GM23338 (cell line): ENCODE data around the gene CRACDL. TPM values are rescaled to one million over a fixed set of nuclear protein-coding genes. Genes with fewer than 3 reads are reported as not detected.

Experiments
- ATAC-seq: fragments of 200-7000 bp; cut with Tn5 transposase; 3 replicates; pipeline ENCODE4 v1.9.1; 2020
- DNase-seq: peaks from one replicate; pipeline ENCODE4 v3.0.0-alpha.2; 2015; ENCODE audit warnings: low spot score
- H2AFZ ChIP-seq: fragments of 200-600 bp; sonication (generic); 2 replicates; pipeline ENCODE4 v1.8.0; 2016; ENCODE audit warnings: antibody characterized with exemption, mild to moderate bottlenecking, moderate library complexity
- H3F3A ChIP-seq: fragments of 200-600 bp; sonication (generic); replicated peaks from 2 replicates; pipeline ENCODE4 v1.8.0; 2017; ENCODE audit warnings: antibody characterized with exemption, mixed run types, low read depth
- H3K27ac ChIP-seq: fragments of 200-600 bp; sonication (generic); 2 replicates; pipeline ENCODE4 v1.6.1; 2016; ENCODE audit warnings: low read depth
- H3K27me3 ChIP-seq: fragments of 200-600 bp; sonication (generic); 2 replicates; pipeline ENCODE4 v1.8.0; 2016; ENCODE audit warnings: mild to moderate bottlenecking, mixed run types, moderate library complexity; ENCODE audit not compliant: insufficient read depth
- H3K36me3 ChIP-seq: fragments of 200-600 bp; sonication (generic); 2 replicates; pipeline ENCODE4 v1.8.0; 2016; ENCODE audit warnings: mild to moderate bottlenecking; ENCODE audit not compliant: insufficient read depth
- H3K4me1 ChIP-seq: fragments of 200-600 bp; sonication (generic); 2 replicates; pipeline ENCODE4 v1.8.0; 2016; ENCODE audit warnings: mild to moderate bottlenecking, moderate library complexity; ENCODE audit not compliant: insufficient read depth
- H3K4me2 ChIP-seq: fragments of 200-600 bp; sonication (generic); 2 replicates; pipeline ENCODE4 v1.7.1; 2017; ENCODE audit warnings: mixed run types
- H3K4me3 ChIP-seq: fragments of 200-600 bp; sonication (generic); 2 replicates; pipeline ENCODE4 v1.6.1; 2016; ENCODE audit warnings: mixed run types
- H3K79me2 ChIP-seq: fragments of 200-600 bp; sonication (generic); replicated peaks from 2 replicates; pipeline ENCODE4 v1.8.0; 2017; ENCODE audit warnings: mild to moderate bottlenecking; ENCODE audit not compliant: insufficient read depth
- H3K9me2 ChIP-seq: fragments of 200-600 bp; sonication (generic); 2 replicates; pipeline ENCODE4 v1.8.0; 2017; ENCODE audit not compliant: insufficient read depth
- H4K20me1 ChIP-seq: fragments of 200-600 bp; sonication (generic); replicated peaks from 2 replicates; pipeline ENCODE4 v1.8.0; 2017; ENCODE audit warnings: mild to moderate bottlenecking; ENCODE audit not compliant: insufficient read depth
- H3K27ac Mint-ChIP-seq: 2 replicates; pipeline ENCODE4 v1.8.0; 2020; ENCODE audit warnings: inconsistent platforms, mild to moderate bottlenecking, moderate library complexity, mixed read lengths
- H3K27me3 Mint-ChIP-seq: 3 replicates; pipeline ENCODE4 v1.8.0; 2022; ENCODE audit warnings: low read depth, mild to moderate bottlenecking, moderate library complexity, mixed read lengths, inconsistent platforms; ENCODE audit not compliant: insufficient read depth, poor library complexity
- H3K36me3 Mint-ChIP-seq: 3 replicates; pipeline ENCODE4 v1.8.0; 2021; ENCODE audit warnings: low read depth, mild to moderate bottlenecking, inconsistent platforms, moderate library complexity, mixed read lengths
- H3K4me1 Mint-ChIP-seq: 3 replicates; pipeline ENCODE4 v1.8.0; 2020; ENCODE audit warnings: mild to moderate bottlenecking, inconsistent platforms, mixed read lengths
- H3K4me3 Mint-ChIP-seq: 3 replicates; pipeline ENCODE4 v1.8.0; 2021; ENCODE audit warnings: moderate library complexity, mild to moderate bottlenecking, inconsistent platforms, mixed read lengths
- H3K9me3 Mint-ChIP-seq: 3 replicates; pipeline ENCODE4 v1.8.0; 2020; ENCODE audit warnings: moderate library complexity, mild to moderate bottlenecking, inconsistent platforms, mixed read lengths
- ETS1 ChIP-seq: IDR thresholded peaks from 2 replicates; pipeline ENCODE4 v1.6.1; 2016; ENCODE audit warnings: antibody characterized with exemption
- EZH2 ChIP-seq: fragments of 200-600 bp; sonication (generic); IDR thresholded peaks from one replicate; pipeline ENCODE4 v1.8.0; 2017; ENCODE audit warnings: antibody characterized with exemption, mild to moderate bottlenecking, low read depth; ENCODE audit not compliant: unreplicated experiment
- JUNB ChIP-seq: IDR thresholded peaks from one replicate; pipeline ENCODE4 v1.6.1; 2016; ENCODE audit warnings: antibody characterized with exemption; ENCODE audit not compliant: unreplicated experiment
- ZNF331 ChIP-seq: fragments of 250-450 bp; sonication (Bioruptor Pico); IDR thresholded peaks from 2 replicates; pipeline ENCODE4 v1.5.0; 2020; ENCODE audit warnings: low read depth, mild to moderate bottlenecking, moderate library complexity
- ZNF462 ChIP-seq: fragments of 250-450 bp; sonication (Bioruptor Pico); IDR thresholded peaks from 2 replicates; pipeline ENCODE4 v1.5.0; 2020; ENCODE audit warnings: mild to moderate bottlenecking, moderate library complexity
- polyA plus RNA-seq: library from polyadenylated mRNA; unstranded; fragments of >200 nt; fragmentation: Nextera tagmentation; extraction: Ambion mirVana; gene quantifications from 2 replicates; pipeline ENCODE4 v1.2.1, GENCODE V29; 2016
- total RNA-seq: library from RNA; depleted of rRNA; stranded (reverse); fragments of >200 nt; shearing (Covaris generic); gene quantifications from 2 replicates; pipeline ENCODE4 v1.2.3, GENCODE V29; 2014
- TF ChIP-seq, protein P1 (sequence below), 2 experiments: fragments of 200-600 bp in 1 of 2; sonication (generic) in 1 of 2; conservative IDR thresholded peaks; 2 replicates each; pipeline versions ENCODE4 v1.5.1 to v1.6.1; 2016 to 2017; ENCODE audit warnings: antibody characterized with exemption in 2 of 2, low read depth in 2 of 2, mild to moderate bottlenecking in 2 of 2, moderate library complexity in 1 of 2

Gene CRACDL
- total and polyA plus RNA-seq, 2 experiments from 2014 or later: 0.14 to 0.16 TPM

GRCh38 chr2:98921062-98921461 is 15.0 kb downstream of the CRACDL start (continued):
- TF ChIP-seq ZNF462: no peak
- TF ChIP-seq EZH2: no peak
- no peak for TF ChIP-seq JUNB

GRCh38 chr2:98917031-98917471 is 19.0 kb downstream of the CRACDL start:
- Histone ChIP-seq H3K4me3 (no peak overlapping the region), H3F3A (no peaks in the 10 kb centered on the region), H4K20me1 (no peaks in the 10 kb centered on the region), H3K4me2 (no peak overlapping the region), H3K79me2 (no peaks in the 10 kb centered on the region), H3K36me3 (no peaks in the 10 kb centered on the region), H3K27me3 (no peaks in the 10 kb centered on the region), H2AFZ (peak overlapping the region; percentile 43; the same call in 1 of the 2 replicates), H3K9me2 (no peaks in the 10 kb centered on the region), H3K27ac (no peak overlapping the region), H3K4me1 (no peaks in the 10 kb centered on the region)
- no peaks in the 10 kb centered on the region for H3K9me3 Mint-ChIP-seq
- H3K4me3 Mint-ChIP-seq: no peak overlapping the region
- H3K27ac Mint-ChIP-seq: peak overlapping the region; percentile 31; the same call in 1 of the 2 replicates
- peaks cover 1% of the 10 kb centered on the region for H3K27me3 Mint-ChIP-seq
- peaks cover 9% of the 10 kb centered on the region; the same call in 2 of the 3 replicates for H3K4me1 Mint-ChIP-seq
- H3K36me3 Mint-ChIP-seq: no peaks in the 10 kb centered on the region
- DNase-seq (no peak), ATAC-seq (no peak)
- no peak for TF ChIP-seq ZNF462
- no peak for TF ChIP-seq ZNF331 (CRISPR knock-in tag)
- TF ChIP-seq EZH2: no peak
- TF ChIP-seq ETS1: no peak
- no peak for TF ChIP-seq JUNB
- TF ChIP-seq, protein P1, sequence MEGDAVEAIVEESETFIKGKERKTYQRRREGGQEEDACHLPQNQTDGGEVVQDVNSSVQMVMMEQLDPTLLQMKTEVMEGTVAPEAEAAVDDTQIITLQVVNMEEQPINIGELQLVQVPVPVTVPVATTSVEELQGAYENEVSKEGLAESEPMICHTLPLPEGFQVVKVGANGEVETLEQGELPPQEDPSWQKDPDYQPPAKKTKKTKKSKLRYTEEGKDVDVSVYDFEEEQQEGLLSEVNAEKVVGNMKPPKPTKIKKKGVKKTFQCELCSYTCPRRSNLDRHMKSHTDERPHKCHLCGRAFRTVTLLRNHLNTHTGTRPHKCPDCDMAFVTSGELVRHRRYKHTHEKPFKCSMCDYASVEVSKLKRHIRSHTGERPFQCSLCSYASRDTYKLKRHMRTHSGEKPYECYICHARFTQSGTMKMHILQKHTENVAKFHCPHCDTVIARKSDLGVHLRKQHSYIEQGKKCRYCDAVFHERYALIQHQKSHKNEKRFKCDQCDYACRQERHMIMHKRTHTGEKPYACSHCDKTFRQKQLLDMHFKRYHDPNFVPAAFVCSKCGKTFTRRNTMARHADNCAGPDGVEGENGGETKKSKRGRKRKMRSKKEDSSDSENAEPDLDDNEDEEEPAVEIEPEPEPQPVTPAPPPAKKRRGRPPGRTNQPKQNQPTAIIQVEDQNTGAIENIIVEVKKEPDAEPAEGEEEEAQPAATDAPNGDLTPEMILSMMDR (conservative IDR thresholded peaks at IDR 0.05; ENCODE audit: low read depth in 2 of 2): no peak
